GM12878 (cell line): ENCODE data around the gene DDX21. TPM values are rescaled to one million over a fixed set of nuclear protein-coding genes. Genes with fewer than 3 reads are reported as not detected.
A peak's percentile ranks its signal among the peaks of the same experiment; 100 is the strongest.

Experiments
- CHD2 ChIP-seq: IDR thresholded peaks from 2 replicates; pipeline ENCODE4 v1.6.1; 2011; ENCODE audit warnings: low read depth, low read length, improper control_type of control experiment, borderline replicate concordance
- DPF2 ChIP-seq: fragments of 450-650 bp; IDR thresholded peaks from 2 replicates; pipeline ENCODE4 v1.6.1; 2017; ENCODE audit warnings: mild to moderate bottlenecking
- EP300 ChIP-seq, 2 experiments: fragments of 150-350 bp in 1 of 2; IDR thresholded peaks; 2 replicates each; pipeline ENCODE4 v1.6.1; 2011 to 2012; ENCODE audit warnings: low read depth in 2 of 2, low read length in 2 of 2, borderline replicate concordance in 1 of 2, improper control_type of control experiment in 1 of 2, inconsistent platforms in 1 of 2; ENCODE audit not compliant: control insufficient read depth in 1 of 2
- ESRRA ChIP-seq: IDR thresholded peaks from 2 replicates; pipeline ENCODE4 v1.6.1; 2012; ENCODE audit warnings: mild to moderate bottlenecking, low read length, improper control_type of control experiment
- EZH2 ChIP-seq: IDR thresholded peaks from 2 replicates; pipeline ENCODE4 v1.6.1; 2012; ENCODE audit warnings: low read depth, mild to moderate bottlenecking, control low read depth, inconsistent platforms, low read length, borderline replicate concordance; ENCODE audit not compliant: control insufficient read depth
- FOS ChIP-seq: IDR thresholded peaks from 3 replicates; pipeline ENCODE4 v1.6.1; 2011; ENCODE audit warnings: borderline replicate concordance; ENCODE audit not compliant: insufficient read length; ENCODE audit errors: extremely low read depth
- FOXK2 ChIP-seq: fragments of 450-650 bp; IDR thresholded peaks from 2 replicates; pipeline ENCODE4 v1.6.1; 2017; ENCODE audit warnings: mild to moderate bottlenecking, moderate library complexity
- IRF4 ChIP-seq: IDR thresholded peaks from 2 replicates; pipeline ENCODE4 v1.6.1; 2011; ENCODE audit warnings: low read depth, low read length
- JUND ChIP-seq: IDR thresholded peaks from 2 replicates; pipeline ENCODE4 v1.6.1; 2012; ENCODE audit warnings: low read depth, mild to moderate bottlenecking, low read length, improper control_type of control experiment, moderate library complexity
- MLLT1 ChIP-seq: fragments of 450-650 bp; IDR thresholded peaks from 2 replicates; pipeline ENCODE4 v1.6.1; 2016; ENCODE audit warnings: mild to moderate bottlenecking
- RBBP5 ChIP-seq: fragments of 200-600 bp; sonication (generic); conservative IDR thresholded peaks from 2 replicates; pipeline ENCODE4 v1.6.1; 2016
- REST ChIP-seq: IDR thresholded peaks from 2 replicates; pipeline ENCODE4 v1.6.1; 2012; ENCODE audit warnings: mild to moderate bottlenecking, low read depth, low read length
- SP1 ChIP-seq: IDR thresholded peaks from one replicate; pipeline ENCODE4 v1.6.1; 2011; ENCODE audit warnings: low read depth, low read length
- SREBF2 ChIP-seq: IDR thresholded peaks from 2 replicates; pipeline ENCODE4 v1.6.1; 2012; ENCODE audit warnings: mild to moderate bottlenecking, low read length
- TBL1XR1 ChIP-seq: IDR thresholded peaks from 2 replicates; pipeline ENCODE4 v1.6.1; 2012; ENCODE audit warnings: low read depth, low read length, improper control_type of control experiment
- USF1 ChIP-seq: IDR thresholded peaks from 2 replicates; pipeline ENCODE4 v1.6.1; 2011; ENCODE audit warnings: borderline replicate concordance, low read depth, mild to moderate bottlenecking, moderate library complexity, mixed read lengths, low read length; ENCODE audit not compliant: insufficient read depth; ENCODE audit errors: extremely low read length
- ZNF207 ChIP-seq: fragments of 450-650 bp; IDR thresholded peaks from 2 replicates; pipeline ENCODE4 v1.6.1; 2014; ENCODE audit warnings: antibody characterized with exemption, mild to moderate bottlenecking, borderline replicate concordance
- ZNF217 ChIP-seq: fragments of 450-650 bp; IDR thresholded peaks from 2 replicates; pipeline ENCODE4 v1.6.1; 2017; ENCODE audit warnings: antibody characterized with exemption, mild to moderate bottlenecking
- ZNF384 ChIP-seq: IDR thresholded peaks from 2 replicates; pipeline ENCODE4 v1.6.1; 2012; ENCODE audit warnings: low read depth, mild to moderate bottlenecking, low read length, improper control_type of control experiment, borderline replicate concordance
- polyA plus RNA-seq, 11 experiments: library from polyadenylated mRNA; depleted of rRNA in 4 of 11; unstranded in 6 of 11; stranded (reverse) in 5 of 11; fragments of >200 nt; fragmentation: Nextera tagmentation in 4 of 11; fragmentation: Illumina TruSeq in 1 of 11; extraction: Ambion mirVana in 4 of 11; extraction: Trizol in 1 of 11; gene quantifications; 1 replicate in 1 of 11; 2 replicates in 10 of 11; pipeline versions ENCODE4 v1.2.1 to v1.2.3, GENCODE V29; 2011 to 2016; ENCODE audit warnings: inconsistent platforms in 2 of 11, missing spikeins in 2 of 11, low read depth in 1 of 11
- total RNA-seq, 4 experiments: library from RNA; depleted of rRNA in 3 of 4; stranded (reverse); fragments of >200 nt in 3 of 4; fragmentation: Illumina TruSeq in 1 of 4; extraction: Trizol in 1 of 4; gene quantifications; 2 replicates each; pipeline versions ENCODE4 v1.2.1 to v1.2.3, GENCODE V29; 2013 to 2021
- TF ChIP-seq, protein P1 (sequence below): IDR thresholded peaks from 2 replicates; pipeline ENCODE4 v1.6.1; 2012; ENCODE audit warnings: low read depth, low read length, improper control_type of control experiment

DDX21 gene
- total and polyA plus RNA-seq, 10 of the 15 experiments (the other 5 are each of a cell fraction or from before 2014, with no cell fraction given) = 41.1 to 182 (median 116) TPM

GRCh38 chr10:68955832-68956532 lies at the start of gene DDX21 (continued):
- TF ChIP-seq ZNF207 = peak; percentile 90; the same call in 1 of the 2 replicates
- TF ChIP-seq CHD2 = no peak
- TF ChIP-seq MLLT1 = peak; percentile 83; the same call in 1 of the 2 replicates
- TF ChIP-seq RBBP5 = no peak
- no peak; the same call in 1 of the 2 replicates for TF ChIP-seq FOXK2
- TF ChIP-seq USF1 = no peak
- TF ChIP-seq ZNF384 = no peak
- no peak for TF ChIP-seq ZNF217
- no peak for TF ChIP-seq EP300 (IDR thresholded peaks at IDR 0.05; ENCODE audit: borderline replicate concordance in 1 of 2, control insufficient read depth in 1 of 2, low read depth in 2 of 2, low read length in 2 of 2)
- TF ChIP-seq FOS = no peak
- peak; percentile 70; the same call in 1 of the 2 replicates for TF ChIP-seq DPF2
- TF ChIP-seq EZH2 = no peak
- no peak for TF ChIP-seq JUND
- TF ChIP-seq ESRRA = no peak
- TF ChIP-seq, protein P1, sequence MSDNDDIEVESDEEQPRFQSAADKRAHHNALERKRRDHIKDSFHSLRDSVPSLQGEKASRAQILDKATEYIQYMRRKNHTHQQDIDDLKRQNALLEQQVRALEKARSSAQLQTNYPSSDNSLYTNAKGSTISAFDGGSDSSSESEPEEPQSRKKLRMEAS = peak; percentile 88
- TF ChIP-seq IRF4 = peak; percentile 16; the same call in 1 of the 2 replicates
- no peak for TF ChIP-seq TBL1XR1
- no peak for TF ChIP-seq REST
- peak; percentile 11 for TF ChIP-seq SP1
- TF ChIP-seq SREBF2 = peak; percentile 17; the same call in 1 of the 2 replicates
